ENCODE measurements around the gene ADAMTSL5.
"Not testable (repeated sequence)": the region's sequence is repeated elsewhere in the genome, so short reads cannot be mapped to it uniquely, and the experiment has no call there.

The ADAMTSL5 gene

GRCh38 chr19:1530856-1531255 is 18.0 kb upstream of the ADAMTSL5 start:
- not testable (repeated sequence) for DNase-seq (ENCODE audit: extremely low read depth in 1 of 2, low read depth in 1 of 2)

- DNase-seq (ENCODE audit: extremely low read depth in 1 of 2, low read depth in 1 of 2): no peak
Observed at GRCh38 chr19:1529430-1529816, 16.6 kb upstream of the ADAMTSL5 start.

- DNase-seq (ENCODE audit: extremely low read depth in 1 of 2, low read depth in 1 of 2): no peak
Observed at GRCh38 chr19:1528596-1529429, 16.0 kb upstream of the ADAMTSL5 start.

- no peak for DNase-seq (ENCODE audit: extremely low read depth in 1 of 2, low read depth in 1 of 2)
Observed at GRCh38 chr19:1527650-1528309, 15.0 kb upstream of the ADAMTSL5 start.

- no peak for DNase-seq (ENCODE audit: extremely low read depth in 1 of 2, low read depth in 1 of 2)
Observed at GRCh38 chr19:1526979-1527649, 14.3 kb upstream of the ADAMTSL5 start.

GRCh38 chr19:1526066-1526778 is 13.4 kb upstream of the ADAMTSL5 start:
- no peak for DNase-seq (ENCODE audit: extremely low read depth in 1 of 2, low read depth in 1 of 2)

- no peak for DNase-seq (ENCODE audit: extremely low read depth in 1 of 2, low read depth in 1 of 2)
Observed at GRCh38 chr19:1525343-1525742, 12.5 kb upstream of the ADAMTSL5 start.

GRCh38 chr19:1524972-1525325 is 12.1 kb upstream of the ADAMTSL5 start:
- DNase-seq (ENCODE audit: extremely low read depth in 1 of 2, low read depth in 1 of 2): no peak

GRCh38 chr19:1524287-1524971 is 11.6 kb upstream of the ADAMTSL5 start:
- no peak for DNase-seq (ENCODE audit: extremely low read depth in 1 of 2, low read depth in 1 of 2)

GRCh38 chr19:1523412-1524286 is 10.8 kb upstream of the ADAMTSL5 start, which contains the start of gene PLK5:
Gene PLK5, plus strand, starts transcription at chr19:1524077. Its CDS starts 2,920 bp downstream, at chr19:1526997.
- no peak for DNase-seq (ENCODE audit: extremely low read depth in 1 of 2, low read depth in 1 of 2)

- DNase-seq (ENCODE audit: extremely low read depth in 1 of 2, low read depth in 1 of 2): no peak
Observed at GRCh38 chr19:1522838-1523237, 10.0 kb upstream of the ADAMTSL5 start.

GRCh38 chr19:1522061-1522460 is 9.2 kb upstream of the ADAMTSL5 start:
- DNase-seq (ENCODE audit: extremely low read depth in 1 of 2, low read depth in 1 of 2): no peak

GRCh38 chr19:1521636-1522035 is 8.8 kb upstream of the ADAMTSL5 start:
- no peak for DNase-seq (ENCODE audit: extremely low read depth in 1 of 2, low read depth in 1 of 2)

- DNase-seq (ENCODE audit: extremely low read depth in 1 of 2, low read depth in 1 of 2): no peak
Observed at GRCh38 chr19:1520203-1520780, 7.5 kb upstream of the ADAMTSL5 start.

GRCh38 chr19:1519802-1520201 is 7.0 kb upstream of the ADAMTSL5 start:
- DNase-seq (ENCODE audit: extremely low read depth in 1 of 2, low read depth in 1 of 2): not testable (repeated sequence)

- no peak for DNase-seq (ENCODE audit: extremely low read depth in 1 of 2, low read depth in 1 of 2)
Observed at GRCh38 chr19:1518471-1518870, 5.7 kb upstream of the ADAMTSL5 start.

- DNase-seq (ENCODE audit: extremely low read depth in 1 of 2, low read depth in 1 of 2): no peak
Observed at GRCh38 chr19:1516395-1516753, 3.6 kb upstream of the ADAMTSL5 start.

GRCh38 chr19:1514986-1515721 is 2.3 kb upstream of the ADAMTSL5 start:
- DNase-seq (ENCODE audit: extremely low read depth in 1 of 2, low read depth in 1 of 2): no peak

GRCh38 chr19:1514295-1514661 is 1.5 kb upstream of the ADAMTSL5 start:
- DNase-seq (ENCODE audit: extremely low read depth in 1 of 2, low read depth in 1 of 2): no peak

All from activated CD8-positive, alpha-beta memory T cell treated with anti-CD3 and anti-CD28 coated beads for 1 hour (primary cell).